ENCODE data around the gene TMEM225B. TPM values are rescaled to one million over a fixed set of nuclear protein-coding genes. Genes with fewer than 3 reads are reported as not detected.

Gene TMEM225B
- total RNA-seq, 1 experiment from 2014 or later: 1.3 TPM

DNA sequence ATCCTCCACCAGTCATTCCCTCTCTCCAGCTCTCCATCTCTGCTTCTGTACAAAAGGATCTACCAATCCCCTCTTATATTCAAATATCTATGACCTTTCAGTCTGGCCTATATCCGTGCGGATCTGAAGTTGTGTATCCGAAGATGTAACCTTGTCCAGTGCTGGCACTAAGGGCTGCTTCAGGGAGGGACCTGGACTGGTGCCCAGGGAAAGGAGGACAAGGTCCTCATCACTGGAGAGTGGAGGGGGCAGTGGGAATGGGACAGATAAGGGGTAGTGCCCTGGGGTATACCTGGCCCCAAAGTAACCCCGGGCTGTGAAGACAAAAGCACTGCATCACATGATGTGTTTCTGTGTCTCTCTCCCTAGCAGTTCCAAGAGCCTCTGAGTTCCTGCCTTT lies 1.8 kb downstream of the TMEM225B start:
- Histone ChIP-seq H3K27me3 (replicated peaks; ENCODE audit: insufficient read depth, low read depth, low read length, poor library complexity) (no peaks in the 10 kb centered on the region), H3K4me3 (ENCODE audit: low read depth, low read length, poor library complexity, severe bottlenecking) (no peak overlapping the region), H3K36me3 (ENCODE audit: insufficient read depth, low read length, poor library complexity, severe bottlenecking) (no peaks in the 10 kb centered on the region), H3K27ac (ENCODE audit: low read depth, low read length, poor library complexity, severe bottlenecking) (no peak overlapping the region), H3K4me1 (ENCODE audit: insufficient read depth, low read length, poor library complexity, severe bottlenecking) (no peaks in the 10 kb centered on the region), H3K9me3 (ENCODE audit: low read depth, low read length, poor library complexity, severe bottlenecking) (no peaks in the 10 kb centered on the region)
- CTCF ChIA-PET: interaction anchor here (1.0 kb wide), 1 partner anchor 296 kb away, joined by 3 read pairs; no protein-coding TSS in a partner anchor
- BruUV-seq (replicated peaks): no TSS peak
- POLR2A ChIA-PET (ENCODE audit: low non-redundant PET): no interaction called here
- intact Hi-C loops (cut with micrococcal nuclease; ENCODE audit: unreplicated experiment): no loop called here
- TF ChIP-seq EZH2 (IDR thresholded peaks at IDR 0.05; ENCODE audit: borderline replicate concordance, low read depth, low read length, poor library complexity, severe bottlenecking): no peak
- TF ChIP-seq, protein P1, sequence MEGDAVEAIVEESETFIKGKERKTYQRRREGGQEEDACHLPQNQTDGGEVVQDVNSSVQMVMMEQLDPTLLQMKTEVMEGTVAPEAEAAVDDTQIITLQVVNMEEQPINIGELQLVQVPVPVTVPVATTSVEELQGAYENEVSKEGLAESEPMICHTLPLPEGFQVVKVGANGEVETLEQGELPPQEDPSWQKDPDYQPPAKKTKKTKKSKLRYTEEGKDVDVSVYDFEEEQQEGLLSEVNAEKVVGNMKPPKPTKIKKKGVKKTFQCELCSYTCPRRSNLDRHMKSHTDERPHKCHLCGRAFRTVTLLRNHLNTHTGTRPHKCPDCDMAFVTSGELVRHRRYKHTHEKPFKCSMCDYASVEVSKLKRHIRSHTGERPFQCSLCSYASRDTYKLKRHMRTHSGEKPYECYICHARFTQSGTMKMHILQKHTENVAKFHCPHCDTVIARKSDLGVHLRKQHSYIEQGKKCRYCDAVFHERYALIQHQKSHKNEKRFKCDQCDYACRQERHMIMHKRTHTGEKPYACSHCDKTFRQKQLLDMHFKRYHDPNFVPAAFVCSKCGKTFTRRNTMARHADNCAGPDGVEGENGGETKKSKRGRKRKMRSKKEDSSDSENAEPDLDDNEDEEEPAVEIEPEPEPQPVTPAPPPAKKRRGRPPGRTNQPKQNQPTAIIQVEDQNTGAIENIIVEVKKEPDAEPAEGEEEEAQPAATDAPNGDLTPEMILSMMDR (conservative IDR thresholded peaks at IDR 0.05; ENCODE audit: low read depth, low read length): no peak
- no peak for DNase-seq (ENCODE audit: low spot score)

DNA sequence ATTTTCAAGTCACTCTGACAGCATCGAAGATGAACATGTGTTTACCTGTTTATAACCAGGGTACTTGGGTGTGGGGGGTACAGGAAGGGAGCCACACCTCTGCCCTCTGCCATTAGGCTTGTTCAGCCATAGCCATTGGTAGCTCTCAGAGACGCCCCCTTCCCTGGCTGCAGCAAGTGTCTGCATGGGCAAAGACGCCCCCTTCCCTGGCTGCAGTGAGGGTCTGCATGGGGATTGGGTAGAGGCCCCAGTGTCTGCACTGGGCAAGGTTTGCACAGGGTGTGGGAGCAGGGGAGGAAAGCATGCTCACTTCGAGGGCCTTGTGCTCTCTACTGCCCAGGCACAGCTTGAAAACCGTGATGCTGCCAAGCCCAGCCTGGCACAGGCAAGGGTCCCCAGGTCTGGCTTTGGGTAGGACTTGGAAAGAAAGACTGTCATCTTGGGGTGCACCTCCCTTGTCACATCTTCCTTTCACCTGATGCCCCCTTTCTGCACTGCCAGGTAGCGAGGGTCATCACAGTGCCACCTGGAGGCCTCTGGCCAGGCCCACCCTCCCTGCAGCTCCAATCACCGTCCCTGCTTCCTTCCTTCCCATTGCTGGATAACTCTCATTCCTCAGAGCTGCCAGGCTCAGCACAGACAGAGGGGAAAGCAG lies 3.7 kb downstream of the TMEM225B start:
- DNase-seq (ENCODE audit: low spot score): no peak
- Histone ChIP-seq H3K4me3 (ENCODE audit: low read depth, low read length, poor library complexity, severe bottlenecking) (no peak overlapping the region), H3K27ac (ENCODE audit: low read depth, low read length, poor library complexity, severe bottlenecking) (no peak overlapping the region), H3K9me3 (ENCODE audit: low read depth, low read length, poor library complexity, severe bottlenecking) (no peaks in the 10 kb centered on the region), H3K27me3 (replicated peaks; ENCODE audit: insufficient read depth, low read depth, low read length, poor library complexity) (no peaks in the 10 kb centered on the region), H3K36me3 (ENCODE audit: insufficient read depth, low read length, poor library complexity, severe bottlenecking) (no peaks in the 10 kb centered on the region), H3K4me1 (ENCODE audit: insufficient read depth, low read length, poor library complexity, severe bottlenecking) (no peaks in the 10 kb centered on the region)
- TF ChIP-seq EZH2 (IDR thresholded peaks at IDR 0.05; ENCODE audit: borderline replicate concordance, low read depth, low read length, poor library complexity, severe bottlenecking): no peak
- POLR2A ChIA-PET (ENCODE audit: low non-redundant PET): no interaction called here
- CTCF ChIA-PET: no interaction called here
- intact Hi-C loops (cut with micrococcal nuclease; ENCODE audit: unreplicated experiment): no loop called here
- BruUV-seq (replicated peaks): no TSS peak

DNA sequence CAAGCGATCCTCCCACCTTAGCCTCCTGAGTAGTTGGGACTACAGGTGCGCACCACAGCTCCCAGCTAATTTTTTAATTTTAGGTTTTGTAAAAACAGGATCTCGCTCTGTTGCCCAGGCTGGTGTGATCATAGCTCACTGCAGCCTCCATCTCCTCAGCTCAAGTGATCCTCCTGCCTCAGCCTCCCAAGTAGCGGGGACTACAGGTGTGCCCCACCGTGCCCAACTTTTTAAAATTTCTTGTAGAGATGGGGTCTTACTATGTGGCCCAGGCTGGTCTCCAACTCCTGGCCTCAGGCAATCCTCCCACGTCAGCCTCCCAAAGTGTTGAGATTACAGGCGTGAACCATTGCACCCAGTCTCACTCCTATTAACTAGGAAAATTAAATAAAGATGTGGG lies 7.5 kb downstream of the TMEM225B start:
- Histone ChIP-seq H3K27ac (ENCODE audit: low read depth, low read length, poor library complexity, severe bottlenecking) (no peak overlapping the region), H3K9me3 (ENCODE audit: low read depth, low read length, poor library complexity, severe bottlenecking) (no peaks in the 10 kb centered on the region), H3K4me3 (ENCODE audit: low read depth, low read length, poor library complexity, severe bottlenecking) (no peak overlapping the region), H3K36me3 (ENCODE audit: insufficient read depth, low read length, poor library complexity, severe bottlenecking) (no peaks in the 10 kb centered on the region), H3K4me1 (ENCODE audit: insufficient read depth, low read length, poor library complexity, severe bottlenecking) (no peaks in the 10 kb centered on the region), H3K27me3 (replicated peaks; ENCODE audit: insufficient read depth, low read depth, low read length, poor library complexity) (no peaks in the 10 kb centered on the region)
- ChIA-PET CTCF (no interaction called here), POLR2A (ENCODE audit: low non-redundant PET) (no interaction called here)
- intact Hi-C loops (cut with micrococcal nuclease; ENCODE audit: unreplicated experiment): no loop called here
- BruUV-seq (replicated peaks): no TSS peak
- DNase-seq (ENCODE audit: low spot score): no peak
- no peak for TF ChIP-seq EZH2 (IDR thresholded peaks at IDR 0.05; ENCODE audit: borderline replicate concordance, low read depth, low read length, poor library complexity, severe bottlenecking)
- TF ChIP-seq, protein P1 (conservative IDR thresholded peaks at IDR 0.05; ENCODE audit: low read depth, low read length): no peak

DNA sequence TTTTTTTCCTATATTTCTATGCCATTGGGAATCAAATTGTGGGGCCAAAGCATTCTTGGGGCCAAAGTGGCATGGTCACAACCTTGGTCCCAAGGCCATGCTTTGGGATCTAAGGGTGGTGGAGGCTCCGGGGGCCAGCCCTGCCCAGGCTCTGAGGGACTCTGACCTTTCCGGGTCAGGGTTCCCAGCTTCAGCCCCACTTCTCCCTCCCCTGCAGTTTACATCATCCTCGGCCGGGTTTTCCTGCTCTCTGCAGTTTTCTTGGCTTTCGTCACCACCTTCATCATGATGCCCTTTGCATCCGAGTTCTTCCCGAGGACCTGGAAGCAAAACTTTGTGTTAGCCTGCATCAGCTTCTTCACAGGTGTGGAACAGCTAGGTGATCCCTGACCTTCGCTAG lies 8.5 kb downstream of the TMEM225B start:
- Histone ChIP-seq H3K27me3 (replicated peaks; ENCODE audit: insufficient read depth, low read depth, low read length, poor library complexity) (no peaks in the 10 kb centered on the region), H3K9me3 (ENCODE audit: low read depth, low read length, poor library complexity, severe bottlenecking) (no peaks in the 10 kb centered on the region), H3K4me3 (ENCODE audit: low read depth, low read length, poor library complexity, severe bottlenecking) (no peak overlapping the region), H3K27ac (ENCODE audit: low read depth, low read length, poor library complexity, severe bottlenecking) (no peak overlapping the region), H3K36me3 (ENCODE audit: insufficient read depth, low read length, poor library complexity, severe bottlenecking) (no peaks in the 10 kb centered on the region), H3K4me1 (ENCODE audit: insufficient read depth, low read length, poor library complexity, severe bottlenecking) (no peaks in the 10 kb centered on the region)
- no TSS peak for BruUV-seq (replicated peaks)
- TF ChIP-seq EZH2 (IDR thresholded peaks at IDR 0.05; ENCODE audit: borderline replicate concordance, low read depth, low read length, poor library complexity, severe bottlenecking): no peak
- TF ChIP-seq, protein P1 (conservative IDR thresholded peaks at IDR 0.05; ENCODE audit: low read depth, low read length): no peak
- ChIA-PET POLR2A (ENCODE audit: low non-redundant PET) (interaction anchor here (0.6 kb wide), 1 partner anchor 177 kb away, joined by 3 read pairs; no protein-coding TSS in a partner anchor), CTCF (no interaction called here)
- DNase-seq (ENCODE audit: low spot score): no peak
- intact Hi-C loops (cut with micrococcal nuclease; ENCODE audit: unreplicated experiment): no loop called here
